Esophagus squamous epithelium (tissue), 5 donors: Measurements from ENCODE around the gene CCRL2. TPM values are rescaled to one million over a fixed set of nuclear protein-coding genes. Genes with fewer than 3 reads are reported as not detected.

Source experiments
- DNase-seq: peaks from one replicate; lab custom pipeline; 2025; lab: John Stamatoyannopoulos, UW
- H3K27ac ChIP-seq, 4 donors: fragments of 200-600 bp; sonication (generic); one replicate each; pipeline ENCODE4 v1.5.1; 2016 to 2019; ENCODE audit warnings: mild to moderate bottlenecking in 1 of 4
- H3K27me3 ChIP-seq, 4 donors: fragments of 200-600 bp; sonication (generic); 1 replicate in 3 of 4; 2 replicates in 1 of 4; pipeline versions ENCODE4 v1.5.1 to v1.6.0; 2017 to 2021; ENCODE audit warnings: antibody characterized with exemption in 1 of 4
- H3K36me3 ChIP-seq, 3 donors: fragments of 200-600 bp; sonication (generic); one replicate each; pipeline ENCODE4 v1.5.1; 2016 to 2019
- H3K4me1 ChIP-seq, 3 donors: fragments of 200-600 bp; sonication (generic); one replicate each; pipeline ENCODE4 v1.5.1; 2017 to 2019
- H3K4me3 ChIP-seq, 4 donors: fragments of 200-600 bp; sonication (generic); 1 replicate in 3 of 4; 2 replicates in 1 of 4; pipeline ENCODE4 v1.5.1; 2016 to 2019; ENCODE audit warnings: mild to moderate bottlenecking in 2 of 4, moderate library complexity in 1 of 4
- H3K9me3 ChIP-seq, 3 donors: fragments of 200-600 bp; sonication (generic); one replicate each; pipeline ENCODE4 v1.5.1; 2016 to 2019
- CTCF ChIP-seq, 6 experiments: fragments of 450-650 bp in 4 of 6; fragments of 200-600 bp in 2 of 6; sonication (generic) in 2 of 6; IDR thresholded peaks; one replicate each; pipeline ENCODE4 v1.5.1; 2016 to 2019; ENCODE audit warnings: antibody characterized with exemption in 6 of 6, mild to moderate bottlenecking in 4 of 6, moderate library complexity in 4 of 6
- POLR2A ChIP-seq, 4 donors: fragments of 450-650 bp; IDR thresholded peaks; one replicate each; pipeline ENCODE4 v1.6.1; 2017; ENCODE audit warnings: antibody characterized with exemption in 4 of 4, mild to moderate bottlenecking in 4 of 4, moderate library complexity in 3 of 4
- WGBS, 2 donors: methylation state at CpG; one replicate each; pipeline ENCODE4 v1.1.5; 2018; 5-methylcytosine and 5-hydroxymethylcytosine counted together
- intact Hi-C: fragments of 100-400 bp; cut with DNase I; formaldehyde crosslinking; loops from one replicate; pipeline ENCODE4 v1.15.0; 2022
- total RNA-seq, 4 donors: library from RNA; depleted of rRNA; stranded (reverse); fragments of >200 nt; gene quantifications; one replicate each; pipeline ENCODE4 v1.1.0, GENCODE V29; 2016
- donor health status: DM: yes; HTN: yes; CAD: no.

CCRL2 gene
- total RNA-seq, 4 donors from 2014 or later: 0.48 to 1.5 (median 1.1) TPM; not detected in 1

- Histone ChIP-seq H3K36me3 (no peaks in the 10 kb centered on the region), H3K4me3 (no peak overlapping the region), H3K27ac (no peak overlapping the region), H3K4me1 (peaks cover 0 to 16% (median 0%) of the 10 kb centered on the region in 3 donors), H3K9me3 (no peaks in the 10 kb centered on the region), H3K27me3 (no peaks in the 10 kb centered on the region)
- no peak for TF ChIP-seq CTCF (IDR thresholded peaks at IDR 0.05)
- no peak for DNase-seq
- 88 to 100% methylated on average over 1 of the region's 1 CpG for WGBS, 2 donors
- intact Hi-C loops: no loop called here
Measured at GRCh38 chr3:46433841-46434240, 26.8 kb downstream of the CCRL2 start.

- intact Hi-C loops: no loop called here
- no peak for DNase-seq
- no peak overlapping the region for H3K27ac ChIP-seq
- TF ChIP-seq CTCF (IDR thresholded peaks at IDR 0.05): no peak
- no peak for TF ChIP-seq POLR2A (IDR thresholded peaks at IDR 0.05)
- peaks cover 0 to 2% (median 0%) of the 10 kb centered on the region in 3 donors for H3K4me1 ChIP-seq
- H3K36me3 ChIP-seq: no peaks in the 10 kb centered on the region
- no peak overlapping the region for H3K4me3 ChIP-seq
- no peaks in the 10 kb centered on the region for H3K27me3 ChIP-seq
- no peaks in the 10 kb centered on the region for H3K9me3 ChIP-seq
- WGBS, 2 donors: 88 to 93% methylated on average over 3 of the region's 3 CpGs
Measured at GRCh38 chr3:46435081-46435726, 28.1 kb downstream of the CCRL2 start.

DNA sequence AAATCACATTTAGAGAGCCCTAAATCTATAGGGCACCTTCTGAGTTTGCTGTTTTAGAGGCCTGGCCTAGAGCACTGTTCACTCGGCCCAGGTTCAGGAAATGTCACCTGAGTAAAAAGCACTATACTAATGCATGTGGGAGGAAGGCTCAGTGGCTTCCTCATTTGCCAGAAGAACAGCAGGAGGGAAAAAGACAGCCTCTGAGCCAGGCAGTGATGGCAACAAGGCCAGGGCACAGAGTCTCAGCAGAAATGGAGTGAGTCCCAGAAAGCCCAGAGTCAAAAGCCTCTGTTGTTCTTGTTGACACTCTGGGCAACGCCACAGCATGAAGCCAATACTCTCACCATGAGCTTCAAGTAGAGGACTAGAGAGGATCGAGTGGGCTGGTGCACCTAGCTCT is 31.8 kb downstream of the CCRL2 start:
- no peaks in the 10 kb centered on the region for H3K27me3 ChIP-seq
- no peak for DNase-seq
- no peaks in the 10 kb centered on the region for H3K36me3 ChIP-seq
- H3K9me3 ChIP-seq: no peaks in the 10 kb centered on the region
- H3K27ac ChIP-seq: no peak overlapping the region
- TF ChIP-seq CTCF (IDR thresholded peaks at IDR 0.05) (no peak), POLR2A (IDR thresholded peaks at IDR 0.05) (no peak)
- 77 to 84% methylated on average over 3 of the region's 3 CpGs for WGBS, 2 donors
- no peaks in the 10 kb centered on the region for H3K4me1 ChIP-seq
- intact Hi-C loops: no loop called here
- no peak overlapping the region for H3K4me3 ChIP-seq

- no peak overlapping the region for H3K27ac ChIP-seq
- intact Hi-C loops: no loop called here
- no peaks in the 10 kb centered on the region for H3K4me1 ChIP-seq
- no peak for DNase-seq
- 69 to 74% methylated on average over 4 of the region's 4 CpGs for WGBS, 2 donors
- no peaks in the 10 kb centered on the region for H3K27me3 ChIP-seq
- no peaks in the 10 kb centered on the region for H3K36me3 ChIP-seq
- no peak overlapping the region for H3K4me3 ChIP-seq
- TF ChIP-seq CTCF (IDR thresholded peaks at IDR 0.05): no peak
- no peak for TF ChIP-seq POLR2A (IDR thresholded peaks at IDR 0.05)
- no peaks in the 10 kb centered on the region for H3K9me3 ChIP-seq
Measured at GRCh38 chr3:46440531-46441294, 33.7 kb downstream of the CCRL2 start.
